Measurements from ENCODE around the gene RHCE. TPM values are rescaled to one million over a fixed set of nuclear protein-coding genes. Genes with fewer than 3 reads are reported as not detected.

The RHCE gene
- total and polyA plus RNA-seq, 2 experiments from 2014 or later, result 0.15 to 0.17 TPM

- Histone ChIP-seq H3K27ac (ENCODE audit: low read depth) (peak overlapping the region; percentile 98), H3K79me2 (replicated peaks; ENCODE audit: insufficient read depth) (peaks cover 52% of the 10 kb centered on the region)
Measured at GRCh38 chr1:25338986-25339385, 81.6 kb downstream of the RHCE start.

More at GRCh38 chr1:25338986-25339385, 81.6 kb downstream of the RHCE start:
- peaks cover 8% of the 10 kb centered on the region for H3K27me3 Mint-ChIP-seq (ENCODE audit: insufficient read depth, low read depth, poor library complexity)
- peaks cover 19% of the 10 kb centered on the region for H3K4me1 Mint-ChIP-seq
- ATAC-seq (no peak), DNase-seq (ENCODE audit: low spot score) (no peak)
- Histone ChIP-seq H2AFZ (no peak overlapping the region), H3K9me2 (ENCODE audit: insufficient read depth) (no peaks in the 10 kb centered on the region), H4K20me1 (replicated peaks; ENCODE audit: insufficient read depth) (peaks cover 15% of the 10 kb centered on the region), H3K4me2 (peak overlapping the region; percentile 87), H3K27me3 (ENCODE audit: insufficient read depth) (no peaks in the 10 kb centered on the region), H3F3A (replicated peaks; ENCODE audit: low read depth) (peaks cover 3% of the 10 kb centered on the region), H3K4me3 (peak overlapping the region; percentile 98), H3K36me3 (ENCODE audit: insufficient read depth) (no peaks in the 10 kb centered on the region), H3K4me1 (ENCODE audit: insufficient read depth) (peaks cover 10% of the 10 kb centered on the region)
- H3K4me3 Mint-ChIP-seq, result peak overlapping the region; percentile 88
- peaks cover 15% of the 10 kb centered on the region for H3K36me3 Mint-ChIP-seq (ENCODE audit: low read depth)
- H3K27ac Mint-ChIP-seq, result peak overlapping the region; percentile 87; the same call in 1 of the 2 replicates
- TF ChIP-seq CTCF (conservative IDR thresholded peaks at IDR 0.05; ENCODE audit: low read depth in 2 of 2), result no peak
- TF ChIP-seq CREB1 (CRISPR knock-in tag; IDR thresholded peaks at IDR 0.05; ENCODE audit: low read depth), result no peak
- no peak for TF ChIP-seq REST (IDR thresholded peaks at IDR 0.05; ENCODE audit: unreplicated experiment)
- no peak for TF ChIP-seq NANOG (IDR thresholded peaks at IDR 0.05; ENCODE audit: borderline replicate concordance)
- TF ChIP-seq ZNF462 (CRISPR knock-in tag; IDR thresholded peaks at IDR 0.05), result no peak
- TF ChIP-seq ZNF114 (CRISPR knock-in tag; IDR thresholded peaks at IDR 0.05), result no peak
- TF ChIP-seq EZH2 (IDR thresholded peaks at IDR 0.05; ENCODE audit: low read depth, unreplicated experiment), result no peak
- H3K9me3 Mint-ChIP-seq, result no peaks in the 10 kb centered on the region
